Measurements from ENCODE around the gene PSMC1. TPM values are rescaled to one million over a fixed set of nuclear protein-coding genes. Genes with fewer than 3 reads are reported as not detected.

PSMC1 gene
- total RNA-seq, 4 donors from 2014 or later, result 96.8 to 139 (median 117) TPM

DNA sequence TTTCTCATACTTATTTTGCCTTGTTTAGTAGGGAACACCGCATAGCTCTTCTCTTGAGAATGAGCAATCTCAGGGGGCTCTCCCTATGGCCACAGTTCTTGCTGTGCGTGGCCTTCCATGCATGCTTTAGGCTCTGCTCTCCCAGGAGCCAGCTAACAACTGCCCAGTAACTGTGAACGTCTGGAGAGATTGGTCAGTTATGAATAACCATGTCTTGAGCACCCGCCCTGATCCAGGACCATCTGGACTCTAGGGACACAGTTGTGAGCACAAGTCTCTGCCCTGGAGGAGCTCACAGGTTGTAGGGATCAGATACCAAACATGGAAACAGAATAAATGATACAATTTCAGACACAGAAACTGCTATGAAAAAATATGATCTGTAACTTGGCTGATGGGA, 12.1 kb downstream of the PSMC1 start:
- peaks cover 0 to 6% (median 3%) of the 10 kb centered on the region in 4 donors for H3K4me1 ChIP-seq
- TF ChIP-seq EP300 (IDR thresholded peaks at IDR 0.05) (no peak), POLR2AphosphoS5 (IDR thresholded peaks at IDR 0.05) (no peak), POLR2A (IDR thresholded peaks at IDR 0.05; ENCODE audit: low read depth) (no peak)
- TF ChIP-seq, protein P1, sequence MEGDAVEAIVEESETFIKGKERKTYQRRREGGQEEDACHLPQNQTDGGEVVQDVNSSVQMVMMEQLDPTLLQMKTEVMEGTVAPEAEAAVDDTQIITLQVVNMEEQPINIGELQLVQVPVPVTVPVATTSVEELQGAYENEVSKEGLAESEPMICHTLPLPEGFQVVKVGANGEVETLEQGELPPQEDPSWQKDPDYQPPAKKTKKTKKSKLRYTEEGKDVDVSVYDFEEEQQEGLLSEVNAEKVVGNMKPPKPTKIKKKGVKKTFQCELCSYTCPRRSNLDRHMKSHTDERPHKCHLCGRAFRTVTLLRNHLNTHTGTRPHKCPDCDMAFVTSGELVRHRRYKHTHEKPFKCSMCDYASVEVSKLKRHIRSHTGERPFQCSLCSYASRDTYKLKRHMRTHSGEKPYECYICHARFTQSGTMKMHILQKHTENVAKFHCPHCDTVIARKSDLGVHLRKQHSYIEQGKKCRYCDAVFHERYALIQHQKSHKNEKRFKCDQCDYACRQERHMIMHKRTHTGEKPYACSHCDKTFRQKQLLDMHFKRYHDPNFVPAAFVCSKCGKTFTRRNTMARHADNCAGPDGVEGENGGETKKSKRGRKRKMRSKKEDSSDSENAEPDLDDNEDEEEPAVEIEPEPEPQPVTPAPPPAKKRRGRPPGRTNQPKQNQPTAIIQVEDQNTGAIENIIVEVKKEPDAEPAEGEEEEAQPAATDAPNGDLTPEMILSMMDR (IDR thresholded peaks at IDR 0.05), result no peak
- DNase-seq (ENCODE audit: extremely low spot score), result no peak
- no peak overlapping the region for H3K4me3 ChIP-seq
- H3K27me3 ChIP-seq, result no peaks in the 10 kb centered on the region
- 90% methylated on average over 4 of the region's 4 CpGs for WGBS
- H3K27ac ChIP-seq (replicated peaks in 1 of 4), result no peak overlapping the region
- intact Hi-C loops (cut with DNase I), result no loop called here
- no peaks in the 10 kb centered on the region for H3K9me3 ChIP-seq
- H3K36me3 ChIP-seq, result peaks cover 79 to 99% (median 97%) of the 10 kb centered on the region in 4 donors

DNA sequence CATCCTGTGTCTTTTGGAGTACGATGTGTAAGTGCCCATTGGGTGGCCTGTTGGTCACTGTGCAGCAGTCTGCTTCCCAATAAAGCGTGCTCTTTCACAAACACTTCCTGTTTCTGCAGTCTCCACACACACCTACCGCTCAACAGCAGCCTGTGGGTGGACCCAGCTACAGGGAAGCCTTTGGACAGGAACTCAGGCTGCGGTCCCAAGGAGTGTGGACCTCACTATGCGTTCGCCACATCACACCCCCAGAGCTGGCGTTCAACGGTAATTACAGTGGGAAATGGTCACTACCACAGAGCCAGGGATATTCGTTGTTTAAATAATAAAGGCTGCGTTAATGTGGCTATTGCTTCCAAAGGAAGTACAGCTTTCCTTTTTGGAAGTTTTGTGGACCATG, 16.2 kb downstream of the PSMC1 start:
- WGBS, result 70% methylated on average over 9 of the region's 10 CpGs
- peak overlapping the region in 2 of 4 donors; percentile 30 to 39 for H3K27ac ChIP-seq (replicated peaks in 1 of 4)
- no peak overlapping the region for H3K4me3 ChIP-seq
- no peaks in the 10 kb centered on the region for H3K9me3 ChIP-seq
- no peak for TF ChIP-seq POLR2AphosphoS5 (IDR thresholded peaks at IDR 0.05)
- no peak for TF ChIP-seq POLR2A (IDR thresholded peaks at IDR 0.05; ENCODE audit: low read depth)
- TF ChIP-seq, protein P1 (IDR thresholded peaks at IDR 0.05), result no peak
- TF ChIP-seq EP300 (IDR thresholded peaks at IDR 0.05), result no peak
- intact Hi-C loops (cut with DNase I), result no loop called here
- peaks cover 5 to 19% (median 13%) of the 10 kb centered on the region in 4 donors for H3K4me1 ChIP-seq
- H3K27me3 ChIP-seq, result no peaks in the 10 kb centered on the region
- peak; percentile 78 for DNase-seq (ENCODE audit: extremely low spot score)
- H3K36me3 ChIP-seq, result peaks cover 42 to 95% (median 82%) of the 10 kb centered on the region in 4 donors

DNA sequence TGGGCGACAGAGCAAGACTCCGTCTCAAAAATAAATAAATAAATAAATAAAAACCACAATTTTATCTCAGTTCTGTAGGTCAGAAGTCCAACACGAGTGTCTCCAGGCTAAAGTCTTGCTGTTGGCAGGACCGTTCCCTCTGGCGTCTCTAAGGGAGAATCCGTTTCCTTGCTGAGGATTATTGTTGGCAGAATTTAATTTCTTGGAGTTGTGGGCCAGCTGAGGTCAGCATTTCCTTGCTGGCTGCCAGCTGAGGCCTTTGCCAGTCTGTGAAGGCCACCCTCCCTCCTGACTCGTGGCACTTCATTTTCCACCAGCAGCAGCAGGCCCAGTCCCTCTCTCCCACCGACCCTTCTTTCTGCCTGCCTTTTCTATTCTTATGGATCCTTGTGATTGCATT, 17.2 kb downstream of the PSMC1 start:
- H3K4me3 ChIP-seq, result no peak overlapping the region
- WGBS, result 57% methylated on average over 8 of the region's 8 CpGs
- peaks cover 5 to 19% (median 13%) of the 10 kb centered on the region in 4 donors for H3K4me1 ChIP-seq
- intact Hi-C loops (cut with DNase I), result no loop called here
- H3K27me3 ChIP-seq, result no peaks in the 10 kb centered on the region
- H3K36me3 ChIP-seq, result peaks cover 41 to 95% (median 82%) of the 10 kb centered on the region in 4 donors
- H3K9me3 ChIP-seq, result no peaks in the 10 kb centered on the region
- peak; percentile 79 for DNase-seq (ENCODE audit: extremely low spot score)
- TF ChIP-seq EP300 (IDR thresholded peaks at IDR 0.05) (no peak), POLR2AphosphoS5 (IDR thresholded peaks at IDR 0.05) (peak in 1 of 2 donors; percentile 33), POLR2A (IDR thresholded peaks at IDR 0.05; ENCODE audit: low read depth) (no peak)
- TF ChIP-seq, protein P1 (IDR thresholded peaks at IDR 0.05), result no peak
- peak overlapping the region in 3 of 4 donors; percentile 5 to 39 (median 30) for H3K27ac ChIP-seq (replicated peaks in 1 of 4)

DNA sequence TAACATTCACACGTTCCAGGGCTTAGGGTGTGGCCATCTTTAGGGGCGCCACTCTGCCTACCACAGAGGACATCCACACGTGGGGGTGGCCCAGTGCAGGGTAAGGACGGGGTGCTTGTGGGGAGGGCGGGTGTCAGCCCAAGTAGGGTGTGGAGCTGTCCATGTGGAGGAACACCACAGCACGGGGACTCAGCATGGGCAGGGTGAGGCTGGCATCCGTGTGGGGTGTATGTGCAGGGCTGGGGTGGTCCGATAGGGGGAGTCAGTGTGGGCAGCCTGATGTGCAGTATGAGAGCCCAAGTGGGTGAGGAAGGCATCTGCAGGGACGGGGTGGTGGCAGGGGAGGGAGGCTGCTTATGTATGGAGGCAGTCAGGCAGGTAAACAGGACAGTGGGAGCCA, 17.7 kb downstream of the PSMC1 start:
- TF ChIP-seq, protein P1 (IDR thresholded peaks at IDR 0.05), result peak in 1 of 3 experiments; percentile 5
- TF ChIP-seq EP300 (IDR thresholded peaks at IDR 0.05) (no peak), POLR2AphosphoS5 (IDR thresholded peaks at IDR 0.05) (no peak), POLR2A (IDR thresholded peaks at IDR 0.05; ENCODE audit: low read depth) (no peak)
- Histone ChIP-seq H3K27ac (replicated peaks in 1 of 4) (peak overlapping the region in 3 of 4 donors; percentile 5 to 39 (median 30)), H3K4me1 (peaks cover 5 to 19% (median 13%) of the 10 kb centered on the region in 4 donors), H3K36me3 (peaks cover 41 to 95% (median 82%) of the 10 kb centered on the region in 4 donors), H3K9me3 (no peaks in the 10 kb centered on the region), H3K27me3 (no peaks in the 10 kb centered on the region), H3K4me3 (no peak overlapping the region)
- WGBS, result 75% methylated on average over 9 of the region's 9 CpGs
- intact Hi-C loops (cut with DNase I), result no loop called here
- peak; percentile 91 for DNase-seq (ENCODE audit: extremely low spot score)

Measured in esophagus muscularis mucosa (tissue), 4 donors.